ENCODE results near the gene ABTB2.

The ABTB2 gene

GRCh38 chr11:34345540-34345876 lies 12.3 kb downstream of the ABTB2 start:
- no peak for DNase-seq (ENCODE audit: low spot score in 2 of 2)
- H3K36me3 ChIP-seq (replicated peaks) = no peaks in the 10 kb centered on the region
- no peaks in the 10 kb centered on the region; the same call in 1 of the 2 replicates for H3K4me1 ChIP-seq
- H3K9me3 ChIP-seq = no peaks in the 10 kb centered on the region
- H3K4me3 ChIP-seq = no peak overlapping the region
- in situ Hi-C loops (cut with MboI; ENCODE audit: low sequenced_read_pairs) = no loop called here
- H3K27me3 ChIP-seq (ENCODE audit: low read depth) = no peaks in the 10 kb centered on the region

GRCh38 chr11:34344768-34345539 lies 12.9 kb downstream of the ABTB2 start:
- Histone ChIP-seq H3K4me1 (no peaks in the 10 kb centered on the region; the same call in 1 of the 2 replicates), H3K9me3 (no peaks in the 10 kb centered on the region), H3K27me3 (ENCODE audit: low read depth) (no peaks in the 10 kb centered on the region), H3K36me3 (replicated peaks) (no peaks in the 10 kb centered on the region), H3K4me3 (no peak overlapping the region)
- DNase-seq (ENCODE audit: low spot score in 2 of 2) = no peak
- in situ Hi-C loops (cut with MboI; ENCODE audit: low sequenced_read_pairs) = no loop called here

- Histone ChIP-seq H3K9me3 (no peaks in the 10 kb centered on the region), H3K36me3 (replicated peaks) (no peaks in the 10 kb centered on the region), H3K27me3 (ENCODE audit: low read depth) (no peaks in the 10 kb centered on the region), H3K4me3 (no peak overlapping the region), H3K4me1 (no peaks in the 10 kb centered on the region; the same call in 1 of the 2 replicates)
- no peak for DNase-seq (ENCODE audit: low spot score in 2 of 2)
- in situ Hi-C loops (cut with MboI; ENCODE audit: low sequenced_read_pairs) = no loop called here
These were observed 13.4 kb downstream of the ABTB2 start for GRCh38 chr11:34344410-34344767.

GRCh38 chr11:34343686-34344085 lies 14.1 kb downstream of the ABTB2 start:
- in situ Hi-C loops (cut with MboI; ENCODE audit: low sequenced_read_pairs) = no loop called here
- no peaks in the 10 kb centered on the region; the same call in 1 of the 2 replicates for H3K4me1 ChIP-seq
- no peaks in the 10 kb centered on the region for H3K36me3 ChIP-seq (replicated peaks)

GRCh38 chr11:34343153-34343552 lies 14.7 kb downstream of the ABTB2 start:
- no peak overlapping the region for H3K4me3 ChIP-seq
- H3K9me3 ChIP-seq = no peaks in the 10 kb centered on the region
- no peaks in the 10 kb centered on the region; the same call in 1 of the 2 replicates for H3K4me1 ChIP-seq
- no peaks in the 10 kb centered on the region for H3K27me3 ChIP-seq (ENCODE audit: low read depth)
- no peak for DNase-seq (ENCODE audit: low spot score in 2 of 2)
- in situ Hi-C loops (cut with MboI; ENCODE audit: low sequenced_read_pairs) = no loop called here
- H3K36me3 ChIP-seq (replicated peaks) = no peaks in the 10 kb centered on the region

More at GRCh38 chr11:34343686-34344085, 14.1 kb downstream of the ABTB2 start:
- DNase-seq (ENCODE audit: low spot score in 2 of 2) = no peak
- Histone ChIP-seq H3K9me3 (no peaks in the 10 kb centered on the region), H3K4me3 (no peak overlapping the region), H3K27me3 (ENCODE audit: low read depth) (no peaks in the 10 kb centered on the region)

GRCh38 chr11:34341931-34342533 lies 15.8 kb downstream of the ABTB2 start:
- DNase-seq (ENCODE audit: low spot score in 2 of 2) = no peak
- Histone ChIP-seq H3K27me3 (ENCODE audit: low read depth) (no peaks in the 10 kb centered on the region), H3K4me3 (no peak overlapping the region), H3K9me3 (no peaks in the 10 kb centered on the region), H3K4me1 (no peaks in the 10 kb centered on the region; the same call in 1 of the 2 replicates), H3K36me3 (replicated peaks) (no peaks in the 10 kb centered on the region)
- in situ Hi-C loops (cut with MboI; ENCODE audit: low sequenced_read_pairs) = no loop called here

GRCh38 chr11:34341096-34341495 lies 16.7 kb downstream of the ABTB2 start:
- in situ Hi-C loops (cut with MboI; ENCODE audit: low sequenced_read_pairs) = no loop called here
- no peaks in the 10 kb centered on the region for H3K36me3 ChIP-seq (replicated peaks)
- H3K4me1 ChIP-seq = no peaks in the 10 kb centered on the region; the same call in 1 of the 2 replicates
- H3K27me3 ChIP-seq (ENCODE audit: low read depth) = no peaks in the 10 kb centered on the region
- no peak overlapping the region for H3K4me3 ChIP-seq
- no peak for DNase-seq (ENCODE audit: low spot score in 2 of 2)
- H3K9me3 ChIP-seq = no peaks in the 10 kb centered on the region

- in situ Hi-C loops (cut with MboI; ENCODE audit: low sequenced_read_pairs) = no loop called here
- no peak for DNase-seq (ENCODE audit: low spot score in 2 of 2)
- H3K9me3 ChIP-seq = no peaks in the 10 kb centered on the region
- no peak overlapping the region for H3K4me3 ChIP-seq
- H3K27me3 ChIP-seq (ENCODE audit: low read depth) = no peaks in the 10 kb centered on the region
- no peaks in the 10 kb centered on the region for H3K36me3 ChIP-seq (replicated peaks)
- H3K4me1 ChIP-seq = no peaks in the 10 kb centered on the region; the same call in 1 of the 2 replicates
These were observed 17.2 kb downstream of the ABTB2 start for GRCh38 chr11:34340653-34341052.

- H3K4me1 ChIP-seq = no peaks in the 10 kb centered on the region
- in situ Hi-C loops (cut with MboI; ENCODE audit: low sequenced_read_pairs) = no loop called here
- DNase-seq (ENCODE audit: low spot score in 2 of 2) = no peak
- no peak overlapping the region for H3K4me3 ChIP-seq
- H3K27me3 ChIP-seq (ENCODE audit: low read depth) = no peaks in the 10 kb centered on the region
- no peaks in the 10 kb centered on the region for H3K9me3 ChIP-seq
- H3K36me3 ChIP-seq (replicated peaks) = no peaks in the 10 kb centered on the region
These were observed 18.4 kb downstream of the ABTB2 start for GRCh38 chr11:34339149-34340064.

- Histone ChIP-seq H3K4me3 (no peak overlapping the region), H3K4me1 (no peaks in the 10 kb centered on the region), H3K36me3 (replicated peaks) (no peaks in the 10 kb centered on the region), H3K9me3 (no peaks in the 10 kb centered on the region), H3K27me3 (ENCODE audit: low read depth) (no peaks in the 10 kb centered on the region)
- no peak for DNase-seq (ENCODE audit: low spot score in 2 of 2)
- in situ Hi-C loops (cut with MboI; ENCODE audit: low sequenced_read_pairs) = no loop called here
These were observed 20.8 kb downstream of the ABTB2 start for GRCh38 chr11:34337016-34337415.

GRCh38 chr11:34335801-34336200 lies 22.0 kb downstream of the ABTB2 start:
- H3K4me1 ChIP-seq = no peaks in the 10 kb centered on the region
- in situ Hi-C loops (cut with MboI; ENCODE audit: low sequenced_read_pairs) = no loop called here
- H3K36me3 ChIP-seq (replicated peaks) = no peaks in the 10 kb centered on the region
- H3K9me3 ChIP-seq = no peaks in the 10 kb centered on the region
- no peak for DNase-seq (ENCODE audit: low spot score in 2 of 2)
- H3K27me3 ChIP-seq (ENCODE audit: low read depth) = no peaks in the 10 kb centered on the region
- no peak overlapping the region for H3K4me3 ChIP-seq

- no peak for DNase-seq (ENCODE audit: low spot score in 2 of 2)
- H3K36me3 ChIP-seq (replicated peaks) = no peaks in the 10 kb centered on the region
- H3K4me1 ChIP-seq = no peaks in the 10 kb centered on the region
- H3K27me3 ChIP-seq (ENCODE audit: low read depth) = no peaks in the 10 kb centered on the region
- H3K9me3 ChIP-seq = no peaks in the 10 kb centered on the region
- H3K4me3 ChIP-seq = no peak overlapping the region
- in situ Hi-C loops (cut with MboI; ENCODE audit: low sequenced_read_pairs) = no loop called here
These were observed 22.5 kb downstream of the ABTB2 start for GRCh38 chr11:34335331-34335730.

GRCh38 chr11:34333787-34334186 lies 24.0 kb downstream of the ABTB2 start:
- Histone ChIP-seq H3K9me3 (no peaks in the 10 kb centered on the region), H3K27me3 (ENCODE audit: low read depth) (no peaks in the 10 kb centered on the region), H3K4me1 (no peaks in the 10 kb centered on the region), H3K4me3 (no peak overlapping the region), H3K36me3 (replicated peaks) (no peaks in the 10 kb centered on the region)
- DNase-seq (ENCODE audit: low spot score in 2 of 2) = no peak
- in situ Hi-C loops (cut with MboI; ENCODE audit: low sequenced_read_pairs) = no loop called here

GRCh38 chr11:34332524-34332923 lies 25.3 kb downstream of the ABTB2 start:
- in situ Hi-C loops (cut with MboI; ENCODE audit: low sequenced_read_pairs) = no loop called here
- DNase-seq (ENCODE audit: low spot score in 2 of 2) = no peak
- Histone ChIP-seq H3K4me1 (no peaks in the 10 kb centered on the region), H3K36me3 (replicated peaks) (no peaks in the 10 kb centered on the region), H3K9me3 (no peaks in the 10 kb centered on the region), H3K27me3 (ENCODE audit: low read depth) (no peaks in the 10 kb centered on the region), H3K4me3 (no peak overlapping the region)

Data from HAP-1 (cell line).